ENCODE data around the gene CHD9. TPM values are rescaled to one million over a fixed set of nuclear protein-coding genes. Genes with fewer than 3 reads are reported as not detected.

The CHD9 gene
- polyA plus RNA-seq, 3 donors: 15.8 to 26.1 (median 22.5) TPM

- H3K36me3 Mint-ChIP-seq: no peaks in the 10 kb centered on the region
- no CpG with 5 or more reads among the region's 4 CpGs for WGBS (ENCODE audit: insufficient coverage)
- no peak overlapping the region for H3K27ac Mint-ChIP-seq
Measured at GRCh38 chr16:53334581-53334980, 279.8 kb downstream of the CHD9 start.

GRCh38 chr16:53337294-53337693 lies 282.5 kb downstream of the CHD9 start:
- no peaks in the 10 kb centered on the region for H3K9me3 ChIP-seq (replicated peaks in 1 of 2; ENCODE audit: control insufficient read depth in 1 of 2, insufficient read depth in 1 of 2, low read length in 2 of 2)
- no peak overlapping the region for H2AFZ ChIP-seq (ENCODE audit: insufficient read depth, low read depth, low read length, poor library complexity, severe bottlenecking)
- H3K27me3 Mint-ChIP-seq (ENCODE audit: low read depth in 3 of 3): peaks cover 2 to 7% (median 3%) of the 10 kb centered on the region in 3 donors
- no peaks in the 10 kb centered on the region for H3K36me3 Mint-ChIP-seq
- H3K9me3 Mint-ChIP-seq: peaks cover 0 to 3% (median 0%) of the 10 kb centered on the region in 7 donors
- H4K20me1 ChIP-seq (ENCODE audit: insufficient read depth, low read length): no peaks in the 10 kb centered on the region
- H3K27ac ChIP-seq (ENCODE audit: low read depth in 1 of 2, low read length in 2 of 2): no peak overlapping the region
- no peak for DNase-seq
- no peak overlapping the region for H3K4me2 ChIP-seq (replicated peaks; ENCODE audit: extremely low read depth, low read length, poor library complexity, severe bottlenecking)
- no peaks in the 10 kb centered on the region for H3K79me2 ChIP-seq (ENCODE audit: insufficient read depth, low read length)
- H3K4me1 Mint-ChIP-seq: peaks cover 23% of the 10 kb centered on the region
- no peak overlapping the region for H3K9ac ChIP-seq (ENCODE audit: insufficient read depth, low read length, poor library complexity, severe bottlenecking)
- no peaks in the 10 kb centered on the region for H3K36me3 ChIP-seq (replicated peaks in 1 of 2; ENCODE audit: control insufficient read depth in 1 of 2, insufficient read depth in 2 of 2, low read length in 2 of 2)
- TF ChIP-seq CTCF (IDR thresholded peaks at IDR 0.05): no peak
- H3K4me3 Mint-ChIP-seq: no peak overlapping the region
- no peaks in the 10 kb centered on the region for H3K27me3 ChIP-seq (ENCODE audit: control insufficient read depth in 2 of 2, insufficient read depth in 2 of 2, low read length in 2 of 2)
- H3K4me1 ChIP-seq (ENCODE audit: control insufficient read depth in 1 of 2, insufficient read depth in 2 of 2, low read length in 2 of 2): peaks cover 5 to 12% of the 10 kb centered on the region in 2 donors
- intact Hi-C loops (cut with micrococcal nuclease): no loop called here
- no peak overlapping the region for H3K4me3 ChIP-seq (replicated peaks in 1 of 3; ENCODE audit: low read depth in 2 of 3, low read length in 3 of 3)
- no peak overlapping the region for H3K27ac Mint-ChIP-seq

More at GRCh38 chr16:53334581-53334980, 279.8 kb downstream of the CHD9 start:
- Mint-ChIP-seq H3K4me1 (peaks cover 21% of the 10 kb centered on the region), H3K9me3 (peaks cover 0 to 6% (median 3%) of the 10 kb centered on the region in 7 donors), H3K4me3 (no peak overlapping the region), H3K27me3 (ENCODE audit: low read depth in 3 of 3) (peaks cover 1 to 2% (median 2%) of the 10 kb centered on the region in 3 donors)
- H2AFZ ChIP-seq (ENCODE audit: insufficient read depth, low read depth, low read length, poor library complexity, severe bottlenecking): no peak overlapping the region
- intact Hi-C loops (cut with micrococcal nuclease): no loop called here
- H3K27me3 ChIP-seq (ENCODE audit: control insufficient read depth in 2 of 2, insufficient read depth in 2 of 2, low read length in 2 of 2): no peaks in the 10 kb centered on the region
- no peaks in the 10 kb centered on the region for H3K36me3 ChIP-seq (replicated peaks in 1 of 2; ENCODE audit: control insufficient read depth in 1 of 2, insufficient read depth in 2 of 2, low read length in 2 of 2)
- TF ChIP-seq CTCF (IDR thresholded peaks at IDR 0.05): no peak
- H3K4me2 ChIP-seq (replicated peaks; ENCODE audit: extremely low read depth, low read length, poor library complexity, severe bottlenecking): no peak overlapping the region
- no peaks in the 10 kb centered on the region for H3K79me2 ChIP-seq (ENCODE audit: insufficient read depth, low read length)
- H3K4me3 ChIP-seq (replicated peaks in 1 of 3; ENCODE audit: low read depth in 2 of 3, low read length in 3 of 3): no peak overlapping the region
- H3K9ac ChIP-seq (ENCODE audit: insufficient read depth, low read length, poor library complexity, severe bottlenecking): no peak overlapping the region
- H3K4me1 ChIP-seq (ENCODE audit: control insufficient read depth in 1 of 2, insufficient read depth in 2 of 2, low read length in 2 of 2): peaks cover 5 to 12% of the 10 kb centered on the region in 2 donors
- H3K27ac ChIP-seq (ENCODE audit: low read depth in 1 of 2, low read length in 2 of 2): no peak overlapping the region
- no peak for DNase-seq
- H4K20me1 ChIP-seq (ENCODE audit: insufficient read depth, low read length): no peaks in the 10 kb centered on the region
- no peaks in the 10 kb centered on the region for H3K9me3 ChIP-seq (replicated peaks in 1 of 2; ENCODE audit: control insufficient read depth in 1 of 2, insufficient read depth in 1 of 2, low read length in 2 of 2)
